Stimulated activated CD4-positive, alpha-beta T cell treated with anti-CD3 and anti-CD28 coated beads, Interleukin-12 subunit alpha, Interleukin-12 subunit beta, amount 100 ng/mL, for 4 hours (primary cell): ENCODE results near the gene C16orf89.

Source experiments
- DNase-seq: peaks from one replicate; pipeline ENCODE4 v3.0.0-alpha.2; 2020

The C16orf89 gene

DNA sequence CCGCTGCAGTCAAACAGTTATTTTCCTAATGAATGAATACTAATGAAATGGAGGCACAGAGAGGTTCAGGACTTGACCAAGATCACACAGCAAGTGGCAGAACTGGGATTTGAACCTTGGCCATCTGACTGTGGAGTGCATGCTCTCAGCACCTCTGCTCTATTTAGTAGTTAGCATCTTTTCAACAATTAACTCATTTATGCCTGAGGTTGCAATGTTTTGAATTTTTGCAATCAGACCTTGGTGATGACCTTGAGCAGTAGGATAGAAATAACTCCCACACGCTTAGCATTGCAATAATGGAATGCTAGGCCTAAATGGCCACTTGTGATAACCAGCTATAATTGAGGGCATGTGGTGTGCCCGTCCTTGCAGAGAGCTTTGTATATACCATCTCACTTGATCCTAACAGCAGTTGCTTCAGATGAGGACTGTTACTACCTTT, 63.0 kb downstream of the C16orf89 start:
- no peak for DNase-seq

DNA sequence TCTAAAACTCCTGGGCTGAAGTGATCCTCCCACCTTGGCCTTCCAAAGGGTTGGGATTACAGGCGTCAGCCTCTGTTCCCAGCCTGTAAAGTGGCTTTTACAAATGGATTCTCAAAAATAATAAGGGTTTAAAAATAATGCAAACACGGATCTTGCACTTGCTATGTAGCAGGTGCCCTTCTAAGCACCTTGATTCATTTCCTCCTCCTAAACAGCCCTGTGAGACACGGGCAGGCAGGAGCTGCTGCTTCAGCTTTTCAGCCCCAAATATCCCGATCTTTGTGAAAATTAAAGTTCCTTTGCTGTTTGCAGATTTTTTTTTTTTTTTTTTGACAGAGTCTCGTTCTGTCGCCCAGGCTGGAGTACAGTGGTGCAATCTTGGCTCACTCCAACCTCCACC, 63.8 kb downstream of the C16orf89 start:
- no peak for DNase-seq

DNA sequence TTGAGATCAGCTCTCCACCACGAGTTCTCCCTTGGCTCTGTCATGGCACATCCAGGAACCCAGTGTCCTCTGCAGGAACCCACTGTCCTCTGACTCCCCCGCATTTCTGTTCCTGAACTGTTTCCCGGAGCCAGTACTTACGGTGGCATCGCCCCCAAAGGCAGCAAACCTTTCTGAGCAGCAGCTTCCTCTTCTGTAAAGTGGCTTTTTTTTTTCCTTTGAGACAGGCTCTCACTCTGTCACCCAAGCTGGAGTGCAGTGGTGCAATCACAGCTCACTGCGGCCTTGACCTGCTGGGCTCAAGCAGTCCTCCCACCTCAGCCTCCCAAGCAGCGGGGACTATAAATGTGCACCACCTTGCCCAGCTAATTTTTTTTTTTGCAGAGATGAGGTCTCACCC, 64.2 kb downstream of the C16orf89 start:
- no peak for DNase-seq

DNA sequence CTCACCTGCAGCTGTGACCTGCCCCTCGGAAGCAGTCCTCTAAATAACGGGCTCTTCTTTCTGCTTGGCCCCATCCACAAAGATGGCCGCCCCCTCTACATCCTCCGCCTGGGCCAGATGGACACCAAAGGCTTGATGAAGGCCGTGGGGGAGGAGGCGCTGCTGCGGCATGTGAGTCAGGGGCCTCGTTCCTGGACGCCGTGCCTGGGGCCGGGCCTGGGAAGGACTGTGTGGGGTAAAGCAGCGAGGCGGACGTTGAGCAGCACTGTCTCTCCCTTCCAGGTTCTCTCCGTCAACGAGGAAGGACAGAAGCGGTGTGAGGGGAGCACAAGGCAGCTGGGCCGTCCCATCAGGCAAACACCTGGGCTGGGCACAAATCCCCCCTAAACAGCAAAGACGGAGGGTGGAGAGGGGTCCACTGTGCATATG, 65.2 kb downstream of the C16orf89 start:
- no peak for DNase-seq

DNA sequence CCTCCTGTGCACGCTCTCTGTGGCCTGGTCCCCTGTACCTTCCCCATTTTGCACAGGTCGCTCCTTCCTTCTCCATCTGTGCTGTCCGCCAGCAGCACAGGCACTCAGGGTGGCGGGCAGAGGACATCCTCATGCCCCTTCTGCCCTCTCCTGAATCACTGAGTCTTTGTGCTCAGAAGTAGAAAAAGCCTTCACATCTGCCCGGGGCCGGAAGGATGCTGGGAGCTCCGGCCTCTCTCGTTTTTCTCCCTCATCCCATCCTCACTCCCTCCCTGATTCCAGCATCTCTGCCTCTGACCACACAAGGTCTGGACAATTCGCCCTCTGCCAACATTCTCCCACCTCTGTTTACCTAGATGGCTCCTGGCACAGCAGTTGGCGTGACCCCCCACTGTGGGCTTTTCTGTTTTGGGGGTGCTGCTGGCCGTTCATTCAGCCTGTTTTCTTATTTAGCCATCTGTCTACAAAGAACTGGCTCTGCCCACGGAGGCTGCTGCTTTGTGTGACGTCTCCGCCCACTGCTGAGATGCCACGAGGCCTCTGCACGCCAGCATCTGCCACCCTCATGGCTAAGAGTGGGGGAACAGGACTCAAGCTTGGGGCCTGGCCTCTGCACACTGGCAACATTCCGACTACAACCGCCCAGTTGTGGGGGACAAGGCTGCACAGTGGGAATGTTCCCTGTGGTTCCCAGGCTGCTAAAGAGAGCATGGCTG, 70.9 kb downstream of the C16orf89 start:
- no peak for DNase-seq
